Breast epithelium (tissue), 3 donors: ENCODE data around the gene KANSL3.

Source experiments
- POLR2AphosphoS5 ChIP-seq, 3 donors: sonication (generic); formaldehyde crosslinking; IDR thresholded peaks; one replicate each; pipeline ENCODE4 v1.6.1; 2017; ENCODE audit warnings: antibody characterized with exemption in 3 of 3
- TF ChIP-seq, protein P1 (sequence below), 3 donors: fragments of 450-650 bp; IDR thresholded peaks; one replicate each; pipeline ENCODE4 v1.5.1; 2016 to 2017; ENCODE audit warnings: antibody characterized with exemption in 3 of 3, mild to moderate bottlenecking in 3 of 3, moderate library complexity in 3 of 3

DNA sequence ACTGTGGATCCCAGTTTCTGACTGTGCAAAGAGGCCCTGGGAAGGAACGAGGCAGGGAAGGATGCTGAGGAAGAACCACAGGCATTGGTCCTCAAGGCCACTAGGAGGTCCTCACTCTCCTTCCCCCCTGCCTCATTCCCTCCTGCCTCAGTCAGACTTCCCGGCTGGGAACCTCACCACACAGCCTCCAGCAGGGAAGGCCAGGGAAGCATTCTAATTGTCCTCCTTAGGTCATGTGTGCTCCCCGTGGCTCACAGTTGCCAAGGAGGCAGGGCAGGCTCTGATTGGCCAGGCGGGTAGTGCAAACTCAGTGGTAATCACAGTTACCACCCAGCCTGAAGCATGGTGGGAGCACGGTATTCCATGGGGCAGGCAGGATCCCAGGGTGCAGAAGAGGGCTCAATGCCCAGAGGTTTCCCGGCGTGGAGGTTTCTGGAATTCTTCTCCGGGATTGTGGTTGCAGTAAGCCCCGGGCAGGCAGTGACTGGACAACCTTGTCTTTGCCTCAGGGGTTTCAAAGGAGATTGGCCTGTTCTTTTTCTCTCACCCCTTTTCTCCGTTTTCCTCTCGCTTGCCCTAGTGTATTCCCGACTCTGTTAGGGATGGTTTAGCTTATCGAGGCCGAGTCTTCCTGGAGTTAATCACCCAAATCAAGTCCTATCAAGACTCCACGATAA is 31.6 kb upstream of the KANSL3 start:
- TF ChIP-seq, protein P1, sequence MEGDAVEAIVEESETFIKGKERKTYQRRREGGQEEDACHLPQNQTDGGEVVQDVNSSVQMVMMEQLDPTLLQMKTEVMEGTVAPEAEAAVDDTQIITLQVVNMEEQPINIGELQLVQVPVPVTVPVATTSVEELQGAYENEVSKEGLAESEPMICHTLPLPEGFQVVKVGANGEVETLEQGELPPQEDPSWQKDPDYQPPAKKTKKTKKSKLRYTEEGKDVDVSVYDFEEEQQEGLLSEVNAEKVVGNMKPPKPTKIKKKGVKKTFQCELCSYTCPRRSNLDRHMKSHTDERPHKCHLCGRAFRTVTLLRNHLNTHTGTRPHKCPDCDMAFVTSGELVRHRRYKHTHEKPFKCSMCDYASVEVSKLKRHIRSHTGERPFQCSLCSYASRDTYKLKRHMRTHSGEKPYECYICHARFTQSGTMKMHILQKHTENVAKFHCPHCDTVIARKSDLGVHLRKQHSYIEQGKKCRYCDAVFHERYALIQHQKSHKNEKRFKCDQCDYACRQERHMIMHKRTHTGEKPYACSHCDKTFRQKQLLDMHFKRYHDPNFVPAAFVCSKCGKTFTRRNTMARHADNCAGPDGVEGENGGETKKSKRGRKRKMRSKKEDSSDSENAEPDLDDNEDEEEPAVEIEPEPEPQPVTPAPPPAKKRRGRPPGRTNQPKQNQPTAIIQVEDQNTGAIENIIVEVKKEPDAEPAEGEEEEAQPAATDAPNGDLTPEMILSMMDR (IDR thresholded peaks at IDR 0.05) = no peak
- no peak for TF ChIP-seq POLR2AphosphoS5 (IDR thresholded peaks at IDR 0.05)
